HG03469 (cell line): Measurements from ENCODE around the gene MYRIP.

Experiments used
- ATAC-seq: cut with Tn5 transposase; IDR thresholded peaks from one replicate; pipeline ENCODE4 v1.9.1; 2021; ENCODE audit warnings: mild to moderate bottlenecking, moderate library complexity, moderate number of reproducible peaks; ENCODE audit not compliant: unreplicated experiment

The MYRIP gene

GRCh38 chr3:40308725-40309417 lies 499.5 kb downstream of the MYRIP start:
- no peak for ATAC-seq

GRCh38 chr3:40309418-40309924 lies 500.1 kb downstream of the MYRIP start, which contains the start of gene EIF1B:
Gene EIF1B (plus strand): TSS chr3:40309707. CDS start chr3:40309942, 235 bp downstream.
- peak; percentile 93 for ATAC-seq
